VCaP (cell line): ENCODE data around the gene PTPN14.

Experiments
- H3K27ac ChIP-seq: fragments of 450-650 bp; 2 replicates; pipeline ENCODE4 v1.5.1; 2017
- TF ChIP-seq, protein P1 (sequence below): fragments of 450-650 bp; conservative IDR thresholded peaks from 2 replicates; pipeline ENCODE4 v1.5.1; 2017; ENCODE audit warnings: mild to moderate bottlenecking, moderate library complexity

The PTPN14 gene

DNA sequence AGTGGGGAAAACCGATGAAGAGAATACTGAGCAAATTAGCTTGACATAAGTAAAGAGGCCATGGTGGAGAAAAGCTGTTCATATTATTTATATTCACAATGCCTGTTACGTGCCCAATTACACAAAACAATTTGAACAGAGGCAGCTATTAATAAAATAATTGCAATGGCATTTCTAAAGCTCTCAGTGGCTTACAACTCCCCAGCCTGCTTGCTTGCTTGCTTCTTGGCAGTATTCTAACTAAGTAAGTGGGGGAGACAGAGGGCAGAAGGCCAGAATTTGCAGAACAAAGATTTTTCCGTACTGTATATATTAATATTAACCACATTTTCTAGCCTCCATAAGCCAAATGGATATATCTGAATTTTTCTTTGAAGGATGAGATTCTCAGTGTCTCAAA is 12.9 kb downstream of the PTPN14 start:
- no peak overlapping the region for H3K27ac ChIP-seq
- TF ChIP-seq, protein P1, sequence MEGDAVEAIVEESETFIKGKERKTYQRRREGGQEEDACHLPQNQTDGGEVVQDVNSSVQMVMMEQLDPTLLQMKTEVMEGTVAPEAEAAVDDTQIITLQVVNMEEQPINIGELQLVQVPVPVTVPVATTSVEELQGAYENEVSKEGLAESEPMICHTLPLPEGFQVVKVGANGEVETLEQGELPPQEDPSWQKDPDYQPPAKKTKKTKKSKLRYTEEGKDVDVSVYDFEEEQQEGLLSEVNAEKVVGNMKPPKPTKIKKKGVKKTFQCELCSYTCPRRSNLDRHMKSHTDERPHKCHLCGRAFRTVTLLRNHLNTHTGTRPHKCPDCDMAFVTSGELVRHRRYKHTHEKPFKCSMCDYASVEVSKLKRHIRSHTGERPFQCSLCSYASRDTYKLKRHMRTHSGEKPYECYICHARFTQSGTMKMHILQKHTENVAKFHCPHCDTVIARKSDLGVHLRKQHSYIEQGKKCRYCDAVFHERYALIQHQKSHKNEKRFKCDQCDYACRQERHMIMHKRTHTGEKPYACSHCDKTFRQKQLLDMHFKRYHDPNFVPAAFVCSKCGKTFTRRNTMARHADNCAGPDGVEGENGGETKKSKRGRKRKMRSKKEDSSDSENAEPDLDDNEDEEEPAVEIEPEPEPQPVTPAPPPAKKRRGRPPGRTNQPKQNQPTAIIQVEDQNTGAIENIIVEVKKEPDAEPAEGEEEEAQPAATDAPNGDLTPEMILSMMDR: no peak

DNA sequence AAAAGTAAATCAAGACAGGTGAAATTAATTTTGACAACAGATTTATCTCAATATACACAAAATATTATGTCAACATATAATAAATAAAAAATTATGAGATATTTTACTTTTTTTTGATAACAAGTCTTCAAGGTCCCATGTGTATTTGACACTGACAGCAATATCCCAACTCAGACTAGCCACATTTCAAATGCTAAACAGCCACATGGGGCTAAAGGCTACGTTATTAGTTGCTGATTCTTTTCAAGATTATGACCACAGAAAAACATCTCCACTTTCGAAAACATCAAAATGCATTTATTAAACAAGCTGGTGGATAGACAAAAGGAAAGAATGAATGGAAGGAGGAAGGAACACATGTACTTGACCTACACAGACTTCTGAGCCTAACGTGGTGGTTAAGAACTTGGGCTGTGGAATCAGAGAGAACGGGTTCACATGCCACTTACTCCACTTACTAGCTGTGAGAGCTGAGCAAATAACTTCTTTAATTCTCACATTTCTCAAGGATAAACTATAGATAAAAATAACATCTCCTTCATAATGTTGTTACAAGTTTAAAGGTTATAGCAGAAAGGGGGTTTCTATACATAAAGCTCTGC is 13.4 kb downstream of the PTPN14 start:
- TF ChIP-seq, protein P1: no peak
- H3K27ac ChIP-seq: no peak overlapping the region

DNA sequence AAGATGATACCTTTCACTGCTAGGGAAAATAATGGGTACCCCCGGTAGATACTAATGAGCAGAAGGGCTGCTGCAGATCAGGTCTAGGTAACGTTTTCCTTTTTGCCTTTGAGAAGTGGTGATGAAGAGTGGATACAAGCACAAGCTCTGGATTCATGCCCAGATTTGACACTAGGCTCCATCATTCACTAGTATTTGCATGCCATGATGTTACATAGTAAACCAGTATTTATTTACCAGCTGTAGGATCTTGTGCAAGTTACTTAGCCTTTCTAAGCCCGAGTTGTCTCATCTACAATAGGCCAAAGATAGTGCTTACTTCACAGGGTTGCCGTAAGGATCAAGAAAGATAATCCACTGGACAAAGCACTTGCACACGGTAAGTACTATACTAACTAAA is 14.2 kb downstream of the PTPN14 start:
- no peak overlapping the region for H3K27ac ChIP-seq
- TF ChIP-seq, protein P1: no peak

DNA sequence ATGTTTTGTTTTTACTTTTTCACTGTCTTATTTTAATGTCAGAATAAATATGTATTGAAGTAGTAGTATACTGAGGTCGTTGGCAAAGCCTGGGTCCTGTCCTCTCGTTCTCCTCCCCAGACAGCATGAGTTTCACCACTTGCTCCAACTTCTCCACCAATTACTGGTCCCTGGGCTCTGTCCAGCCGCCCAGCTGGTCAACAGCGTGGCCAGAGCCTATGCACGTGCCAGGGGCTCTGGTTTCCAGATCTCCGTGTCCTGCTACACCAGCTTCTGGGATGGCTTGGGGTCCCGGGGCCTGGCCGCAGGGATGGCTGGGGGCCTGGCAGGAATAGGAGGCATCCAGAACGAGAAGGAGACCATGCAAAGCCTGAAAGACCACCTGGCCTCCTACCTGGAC is 19.3 kb downstream of the PTPN14 start:
- H3K27ac ChIP-seq: no peak overlapping the region
- TF ChIP-seq, protein P1: no peak

DNA sequence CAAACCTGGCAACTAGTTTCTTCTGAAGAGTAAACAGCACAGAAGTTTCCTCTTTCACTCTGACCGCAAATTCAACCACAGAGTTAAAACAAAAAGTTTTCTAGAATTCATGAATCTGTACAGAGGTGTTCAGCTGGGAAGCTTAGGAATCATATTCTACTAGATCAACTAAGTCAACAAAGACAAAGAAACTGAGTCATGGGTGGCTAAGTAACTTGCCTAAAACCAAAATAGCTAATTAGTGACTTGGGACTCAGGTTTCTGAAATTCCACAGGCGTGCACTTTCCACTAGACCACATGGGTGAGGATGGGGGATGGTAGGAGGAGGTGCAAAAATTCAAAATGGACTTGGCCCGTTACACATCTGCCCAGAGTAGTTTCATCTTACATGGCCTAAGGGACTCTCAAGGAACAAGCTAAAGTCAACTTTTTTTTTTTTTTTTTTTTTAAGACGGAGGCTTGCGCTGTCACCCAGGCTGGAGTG is 25.8 kb downstream of the PTPN14 start:
- TF ChIP-seq, protein P1: no peak
- no peak overlapping the region for H3K27ac ChIP-seq

DNA sequence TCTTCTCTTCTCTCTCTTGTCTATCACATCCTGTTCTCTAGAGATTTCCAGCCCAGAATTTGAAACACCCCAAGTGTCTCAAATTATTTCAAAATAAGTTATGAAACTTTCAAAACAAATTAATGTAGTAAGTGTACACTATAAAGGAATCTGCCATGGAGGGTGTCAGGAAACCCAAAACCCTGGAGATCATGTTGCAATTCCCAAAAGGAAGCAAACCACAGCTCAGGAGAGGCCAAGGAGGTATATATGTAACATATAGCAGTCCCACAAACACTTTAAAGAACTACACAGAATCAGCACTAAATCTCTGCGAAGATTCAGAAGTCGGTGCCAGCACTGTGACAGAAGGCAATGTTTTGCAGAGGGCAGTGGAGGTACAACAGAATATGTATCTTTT is 26.6 kb downstream of the PTPN14 start:
- no peak overlapping the region for H3K27ac ChIP-seq
- TF ChIP-seq, protein P1: no peak

DNA sequence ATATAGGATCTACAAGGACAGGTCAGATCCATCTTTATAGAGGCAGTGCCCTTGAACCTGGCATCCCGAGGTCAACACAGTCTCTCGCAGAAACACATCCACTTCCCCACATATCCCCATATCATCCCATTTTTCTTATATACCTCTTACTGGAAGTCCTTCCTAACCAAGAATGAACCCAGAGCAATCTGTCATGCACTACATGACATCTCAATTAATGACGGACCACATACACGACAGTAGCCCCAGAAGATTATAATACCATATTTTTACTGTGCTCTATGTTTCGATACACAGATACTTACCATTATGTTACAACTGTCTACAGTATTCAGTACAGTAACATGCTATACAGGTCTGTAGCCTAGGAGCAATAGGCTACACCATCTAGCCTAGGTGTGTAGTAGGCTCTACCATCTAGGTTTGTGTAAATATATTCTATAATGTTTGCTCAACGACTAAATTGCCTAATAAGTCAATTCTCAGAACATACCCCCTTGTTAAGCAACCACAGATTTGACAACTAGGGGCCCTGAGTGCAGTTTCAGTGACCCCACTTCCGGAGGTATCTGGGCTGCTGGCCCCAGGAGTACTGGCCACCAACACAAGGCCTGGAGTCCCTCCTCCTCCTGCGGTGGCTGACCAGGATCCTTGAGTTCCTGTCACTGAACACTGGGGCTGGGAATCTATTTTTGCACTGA is 28.1 kb downstream of the PTPN14 start:
- H3K27ac ChIP-seq: no peak overlapping the region
- TF ChIP-seq, protein P1: no peak

DNA sequence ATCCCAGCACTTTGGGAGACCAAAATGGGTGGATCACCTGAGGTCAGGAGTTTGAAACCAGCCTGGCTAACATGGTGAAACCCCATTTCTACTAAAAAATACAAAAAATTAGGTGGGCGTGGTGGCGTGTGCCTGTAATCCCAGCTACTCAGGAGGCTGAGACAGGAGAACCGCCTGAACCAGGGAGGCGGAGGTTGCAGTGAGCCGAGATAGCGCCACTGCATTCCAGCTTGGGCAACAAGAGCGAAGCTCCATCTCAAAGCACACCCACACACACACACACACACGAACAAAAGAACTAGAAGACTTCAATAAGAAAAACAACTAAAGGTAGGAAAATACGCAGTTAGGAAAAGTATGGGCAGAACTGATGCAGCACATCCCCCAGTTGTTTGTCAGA is 29.9 kb downstream of the PTPN14 start:
- peak overlapping the region; percentile 40 for H3K27ac ChIP-seq
